Stomach (tissue), 4 donors: ENCODE measurements around the gene FBXL7.

Source experiments
- POLR2A ChIP-seq, 4 donors: fragments of 450-650 bp; IDR thresholded peaks; one replicate each; pipeline ENCODE4 v1.6.1; 2016; ENCODE audit warnings: antibody characterized with exemption in 4 of 4, control low read depth in 2 of 4, mild to moderate bottlenecking in 1 of 4, moderate library complexity in 1 of 4
- TF ChIP-seq, protein P1 (sequence below), 7 experiments: fragments of 450-650 bp in 4 of 7; fragments of 200-600 bp in 3 of 7; sonication (generic) in 3 of 7; IDR thresholded peaks; one replicate each; pipeline ENCODE4 v1.5.1; 2016 to 2019; ENCODE audit warnings: antibody characterized with exemption in 7 of 7, control low read depth in 2 of 7, mild to moderate bottlenecking in 1 of 7

DNA sequence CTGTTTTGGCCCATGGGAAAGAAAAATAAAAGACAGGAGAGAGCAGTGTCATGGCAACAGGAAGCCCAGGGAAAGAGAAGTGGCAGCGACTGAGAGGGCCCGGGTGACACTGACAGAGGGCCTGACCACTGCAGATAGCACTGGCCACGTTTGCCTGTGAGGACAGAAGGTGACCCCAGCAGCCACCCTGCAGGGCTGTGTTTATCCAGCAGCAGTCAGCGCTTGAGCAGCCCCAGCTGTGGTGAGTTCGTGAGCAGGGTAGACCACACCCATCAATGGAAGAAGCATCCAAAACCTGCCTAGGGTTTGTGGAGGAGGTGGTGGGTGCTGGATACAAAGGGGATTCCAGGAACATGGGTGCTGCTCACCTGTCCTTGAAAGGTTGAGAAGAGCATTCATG is 457.1 kb downstream of the FBXL7 start:
- TF ChIP-seq, protein P1, sequence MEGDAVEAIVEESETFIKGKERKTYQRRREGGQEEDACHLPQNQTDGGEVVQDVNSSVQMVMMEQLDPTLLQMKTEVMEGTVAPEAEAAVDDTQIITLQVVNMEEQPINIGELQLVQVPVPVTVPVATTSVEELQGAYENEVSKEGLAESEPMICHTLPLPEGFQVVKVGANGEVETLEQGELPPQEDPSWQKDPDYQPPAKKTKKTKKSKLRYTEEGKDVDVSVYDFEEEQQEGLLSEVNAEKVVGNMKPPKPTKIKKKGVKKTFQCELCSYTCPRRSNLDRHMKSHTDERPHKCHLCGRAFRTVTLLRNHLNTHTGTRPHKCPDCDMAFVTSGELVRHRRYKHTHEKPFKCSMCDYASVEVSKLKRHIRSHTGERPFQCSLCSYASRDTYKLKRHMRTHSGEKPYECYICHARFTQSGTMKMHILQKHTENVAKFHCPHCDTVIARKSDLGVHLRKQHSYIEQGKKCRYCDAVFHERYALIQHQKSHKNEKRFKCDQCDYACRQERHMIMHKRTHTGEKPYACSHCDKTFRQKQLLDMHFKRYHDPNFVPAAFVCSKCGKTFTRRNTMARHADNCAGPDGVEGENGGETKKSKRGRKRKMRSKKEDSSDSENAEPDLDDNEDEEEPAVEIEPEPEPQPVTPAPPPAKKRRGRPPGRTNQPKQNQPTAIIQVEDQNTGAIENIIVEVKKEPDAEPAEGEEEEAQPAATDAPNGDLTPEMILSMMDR (IDR thresholded peaks at IDR 0.05) = no peak
- no peak for TF ChIP-seq POLR2A (IDR thresholded peaks at IDR 0.05)
